Measurements from ENCODE around the gene SIGLEC10.

SIGLEC10 gene

GRCh38 chr19:51365965-51366388, 51.5 kb downstream of the SIGLEC10 start, which contains the start of gene ETFB:
Gene ETFB (minus strand): TSS chr19:51366388. CDS start chr19:51366326, 62 bp downstream.
- H3K4me3 ChIP-seq (replicated peaks in 1 of 2; ENCODE audit: low read depth in 2 of 2, low read length in 2 of 2) = peak within 1 kb of the TSS; percentile 86 to 92
- no peak for DNase-seq (ENCODE audit: low read depth in 2 of 2)
- no peak for TF ChIP-seq CTCF (IDR thresholded peaks at IDR 0.05; ENCODE audit: low read depth, low read length)

- DNase-seq (ENCODE audit: low read depth in 2 of 2) = peak; percentile 66 to 78
- TF ChIP-seq CTCF (IDR thresholded peaks at IDR 0.05; ENCODE audit: low read depth, low read length) = peak; percentile 13
- H3K4me3 ChIP-seq (replicated peaks in 1 of 2; ENCODE audit: low read depth in 2 of 2, low read length in 2 of 2) = peak overlapping the region; percentile 86 to 92
Observed at GRCh38 chr19:51365211-51365964, 52.1 kb downstream of the SIGLEC10 start.

GRCh38 chr19:51364200-51365106, 53.0 kb downstream of the SIGLEC10 start:
- no peak for TF ChIP-seq CTCF (IDR thresholded peaks at IDR 0.05; ENCODE audit: low read depth, low read length)
- peak; percentile 13 to 38 for DNase-seq (ENCODE audit: low read depth in 2 of 2)
- no peak overlapping the region for H3K4me3 ChIP-seq (replicated peaks in 1 of 2; ENCODE audit: low read depth in 2 of 2, low read length in 2 of 2)

- DNase-seq (ENCODE audit: low read depth in 2 of 2) = no peak
- TF ChIP-seq CTCF (IDR thresholded peaks at IDR 0.05; ENCODE audit: low read depth, low read length) = no peak
- H3K4me3 ChIP-seq (replicated peaks in 1 of 2; ENCODE audit: low read depth in 2 of 2, low read length in 2 of 2) = no peak overlapping the region
Observed at GRCh38 chr19:51361239-51361638, 56.2 kb downstream of the SIGLEC10 start.
